ENCODE data around the gene TRERF1. TPM values are rescaled to one million over a fixed set of nuclear protein-coding genes. Genes with fewer than 3 reads are reported as not detected.

Gene TRERF1
- total and polyA plus RNA-seq, 2 of the 8 experiments (the other 6 are each of a cell fraction or from before 2014, with no cell fraction given): 10.8 to 21.5 TPM

DNA sequence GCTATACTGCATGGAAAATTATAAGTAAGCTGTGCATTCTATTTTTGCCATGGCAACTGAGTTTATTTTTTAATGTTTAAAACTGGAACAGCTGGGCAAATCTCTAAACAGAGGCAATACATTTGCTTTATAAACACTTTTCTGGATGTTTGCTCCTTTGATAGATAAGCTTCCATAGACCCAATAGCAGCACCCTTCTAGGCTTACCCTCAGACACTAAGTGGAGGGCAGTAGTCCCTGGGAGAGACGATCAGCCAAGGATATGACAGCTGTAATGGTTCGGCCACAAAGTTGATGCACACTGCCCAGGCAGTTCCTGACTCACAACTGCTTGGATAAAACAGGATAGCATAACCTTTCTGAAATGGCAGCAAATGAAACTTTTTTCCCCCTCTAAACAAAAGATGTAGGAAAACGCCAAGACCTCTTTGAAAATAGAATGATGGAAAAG, 225.5 kb downstream of the TRERF1 start (continued):
- TF ChIP-seq SIX5 (IDR thresholded peaks at IDR 0.05; ENCODE audit: low read depth, low read length) (no peak), SRF (IDR thresholded peaks at IDR 0.05; ENCODE audit: low read depth, low read length) (no peak), RBBP5 (IDR thresholded peaks at IDR 0.05; ENCODE audit: borderline replicate concordance, low read depth, low read length) (no peak), MAFK (IDR thresholded peaks at IDR 0.05; ENCODE audit: low read depth, low read length) (no peak)
- TF ChIP-seq, protein P1, sequence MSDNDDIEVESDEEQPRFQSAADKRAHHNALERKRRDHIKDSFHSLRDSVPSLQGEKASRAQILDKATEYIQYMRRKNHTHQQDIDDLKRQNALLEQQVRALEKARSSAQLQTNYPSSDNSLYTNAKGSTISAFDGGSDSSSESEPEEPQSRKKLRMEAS (IDR thresholded peaks at IDR 0.05): no peak

All from H1 (cell line).